HK-2 (cell line): Measurements from ENCODE around the gene THEM5.

Source experiments
- DNase-seq: peaks from one replicate; pipeline ENCODE4 v3.0.0-alpha.2; 2018; ENCODE audit not compliant: unreplicated experiment

THEM5 gene

DNA sequence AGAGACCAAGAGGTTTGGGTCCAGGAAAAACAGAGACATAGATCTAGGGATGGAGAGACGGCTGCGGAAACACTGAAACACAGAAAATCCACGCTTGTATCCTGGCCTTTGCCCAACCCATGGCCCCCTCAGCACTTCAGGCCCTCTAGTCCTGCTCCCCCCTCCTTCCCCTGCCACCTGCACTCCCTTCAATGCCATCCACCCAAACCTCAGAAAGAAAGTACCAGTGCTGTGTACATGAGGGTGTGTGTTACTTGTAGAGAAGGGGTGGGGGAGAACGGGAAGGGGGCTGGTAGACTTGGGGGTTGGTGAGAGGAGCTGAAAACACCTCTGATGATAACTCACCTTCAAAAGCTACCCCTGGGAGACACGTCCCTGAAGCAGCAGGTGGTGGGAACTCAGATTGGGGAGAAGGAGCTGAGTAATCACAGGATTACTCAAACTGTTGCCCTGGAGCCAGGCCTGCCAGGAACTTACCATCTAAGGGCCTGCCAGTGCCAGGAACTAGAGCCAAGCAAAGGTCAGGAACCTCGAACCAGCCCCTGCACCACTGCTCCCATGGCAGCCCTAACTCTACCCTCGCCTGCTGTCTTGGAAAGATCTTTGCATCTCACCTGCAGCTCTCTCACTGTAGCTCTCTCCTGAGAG lies 33.4 kb downstream of the THEM5 start:
- DNase-seq = no peak

GRCh38 chr1:151819227-151819835 lies 34.2 kb downstream of the THEM5 start:
- DNase-seq = no peak

- DNase-seq = no peak
Observed at GRCh38 chr1:151817353-151817730, 36.2 kb downstream of the THEM5 start.

DNA sequence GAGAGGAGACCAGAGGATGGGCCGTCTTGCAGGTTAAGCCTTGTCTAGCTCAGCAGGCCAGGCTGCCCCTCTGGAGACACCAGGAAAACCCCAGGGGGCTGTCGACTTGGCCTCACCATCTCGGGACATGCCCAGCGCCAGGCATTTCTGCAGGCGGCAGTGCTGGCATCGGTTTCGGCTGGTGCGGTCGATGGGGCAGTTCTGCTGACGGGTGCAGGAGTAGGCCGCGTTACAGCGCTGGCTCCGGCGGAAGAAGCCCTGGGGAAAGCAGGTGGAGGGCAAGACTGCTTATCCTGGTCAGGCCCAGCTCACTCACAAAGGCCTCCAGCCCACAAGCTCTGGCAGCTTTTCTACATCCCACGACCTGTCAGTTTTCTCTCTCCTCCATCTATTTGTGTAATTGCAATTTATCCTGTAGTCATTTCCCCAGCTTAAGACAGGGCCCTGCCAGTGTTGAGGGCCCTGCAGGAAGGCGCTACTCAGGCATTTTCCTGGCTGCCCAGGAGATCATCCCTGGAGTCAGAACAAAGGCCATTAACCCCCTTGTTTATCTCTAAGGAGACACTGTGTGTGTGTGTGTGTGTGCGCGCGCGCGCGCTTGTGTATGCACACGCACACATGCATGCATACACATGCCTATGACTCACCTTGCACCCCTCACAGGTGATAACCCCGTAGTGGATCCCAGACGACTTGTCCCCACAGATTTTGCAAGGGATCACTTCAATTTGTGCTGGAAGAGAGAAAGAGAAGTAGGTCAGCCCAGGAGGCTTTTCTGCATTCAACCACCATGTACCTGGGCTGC lies 36.8 kb downstream of the THEM5 start:
- DNase-seq = no peak

- no peak for DNase-seq
Observed at GRCh38 chr1:151815716-151816327, 37.7 kb downstream of the THEM5 start.

DNA sequence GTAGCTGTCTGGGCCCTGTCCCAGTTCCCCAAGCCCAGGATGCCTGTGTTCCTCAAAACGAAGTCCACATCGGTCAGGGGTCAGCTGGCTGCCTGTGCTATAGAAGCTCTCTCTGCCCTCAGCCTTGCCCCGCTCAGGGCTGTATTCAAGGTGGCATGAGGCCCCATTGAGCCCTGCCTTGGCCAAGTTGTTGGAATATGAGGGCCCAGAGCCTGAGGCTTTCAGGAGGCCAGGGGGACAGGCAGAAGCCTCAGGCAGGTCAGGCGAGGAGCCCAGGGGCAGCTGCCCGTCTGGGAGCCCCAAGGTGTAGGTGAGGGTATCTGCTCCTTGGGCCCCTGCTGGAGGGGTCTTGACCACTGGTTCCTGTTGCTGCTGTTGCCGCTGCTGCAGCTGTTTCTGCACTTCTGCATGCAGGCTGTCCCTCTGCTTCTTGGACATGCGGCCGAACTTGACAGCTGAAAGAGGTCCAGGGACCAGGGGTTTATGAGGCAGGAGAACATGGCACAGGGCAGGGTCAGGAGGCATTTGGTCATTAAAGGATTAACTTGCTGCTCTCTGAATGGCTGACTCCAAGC lies 38.5 kb downstream of the THEM5 start:
- DNase-seq = no peak

- no peak for DNase-seq
Observed at GRCh38 chr1:151814426-151814825, 39.1 kb downstream of the THEM5 start.

DNA sequence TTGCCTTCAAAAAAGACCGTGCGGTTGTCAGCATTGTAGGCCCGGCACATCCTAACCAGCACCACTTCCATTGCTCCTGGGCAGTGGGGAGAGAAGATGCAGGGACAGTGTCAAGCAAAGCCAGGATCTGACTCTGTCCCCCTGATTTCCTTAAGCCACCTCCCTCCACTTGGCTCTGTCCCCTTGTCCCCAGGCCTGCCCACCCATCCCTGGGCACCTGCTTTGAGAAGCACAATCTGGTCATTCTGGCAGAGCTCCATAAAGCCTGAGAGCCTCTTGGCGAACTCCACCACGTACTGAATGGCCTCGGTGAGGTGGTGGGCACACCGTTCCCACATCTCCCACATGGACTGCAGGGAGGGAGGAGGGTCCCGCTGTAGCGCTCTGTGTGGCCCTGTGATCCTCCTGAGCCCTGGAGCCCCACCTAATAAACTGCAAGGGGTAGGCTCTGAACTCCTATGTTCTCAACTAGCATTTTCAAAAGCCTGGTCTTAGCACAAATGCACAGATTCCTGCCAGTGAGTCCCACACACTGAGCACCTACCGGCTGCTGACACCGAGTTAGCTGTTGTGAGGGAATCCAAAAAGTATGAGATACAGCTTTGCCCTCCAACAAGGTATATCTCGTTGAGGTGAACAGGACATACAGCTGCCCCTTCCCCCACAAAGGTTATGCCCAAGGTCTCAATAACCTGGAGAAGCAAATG lies 40.1 kb downstream of the THEM5 start:
- no peak for DNase-seq

DNA sequence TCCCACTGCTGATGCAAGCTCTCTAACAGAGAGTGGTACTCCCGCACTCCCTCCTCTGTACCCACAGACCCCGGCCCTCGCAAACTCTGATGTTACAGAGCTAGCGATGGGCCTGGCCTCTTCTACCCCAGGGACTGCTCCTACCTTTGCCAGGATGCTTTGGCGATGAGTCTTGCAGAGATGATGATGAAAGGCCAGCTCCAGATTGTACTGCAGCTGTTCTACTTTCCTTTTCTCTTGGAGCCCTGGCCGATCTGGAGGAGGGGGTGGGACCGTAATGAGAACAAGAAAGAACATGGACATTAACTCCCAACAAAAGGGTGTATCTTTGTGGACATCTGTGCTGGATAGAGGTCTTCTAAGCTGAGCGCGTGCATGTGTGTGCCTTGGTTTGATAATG lies 42.3 kb downstream of the THEM5 start:
- DNase-seq = no peak

GRCh38 chr1:151809985-151810556 lies 43.4 kb downstream of the THEM5 start:
- no peak for DNase-seq

- no peak for DNase-seq
Observed at GRCh38 chr1:151809290-151809984, 44.1 kb downstream of the THEM5 start.

DNA sequence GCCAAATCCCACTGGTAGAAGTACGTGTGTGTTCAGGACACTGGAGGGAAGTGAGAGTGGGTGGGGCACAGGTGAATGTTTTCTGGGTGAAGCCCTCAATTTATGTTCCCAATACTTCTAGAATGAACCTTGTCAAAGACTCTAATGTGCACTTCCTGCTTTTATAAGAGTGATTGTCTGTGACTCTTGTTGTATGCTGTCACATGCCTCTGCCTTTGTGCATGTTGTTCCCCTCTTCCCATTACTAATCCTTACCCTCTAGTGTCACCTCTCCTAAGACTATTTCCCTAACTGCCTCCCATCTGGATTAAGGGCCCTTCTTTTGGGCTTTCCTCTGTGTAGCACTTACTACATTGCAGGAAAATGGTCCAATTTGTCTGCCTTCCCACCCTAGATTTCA lies 45.7 kb downstream of the THEM5 start:
- DNase-seq = no peak

DNA sequence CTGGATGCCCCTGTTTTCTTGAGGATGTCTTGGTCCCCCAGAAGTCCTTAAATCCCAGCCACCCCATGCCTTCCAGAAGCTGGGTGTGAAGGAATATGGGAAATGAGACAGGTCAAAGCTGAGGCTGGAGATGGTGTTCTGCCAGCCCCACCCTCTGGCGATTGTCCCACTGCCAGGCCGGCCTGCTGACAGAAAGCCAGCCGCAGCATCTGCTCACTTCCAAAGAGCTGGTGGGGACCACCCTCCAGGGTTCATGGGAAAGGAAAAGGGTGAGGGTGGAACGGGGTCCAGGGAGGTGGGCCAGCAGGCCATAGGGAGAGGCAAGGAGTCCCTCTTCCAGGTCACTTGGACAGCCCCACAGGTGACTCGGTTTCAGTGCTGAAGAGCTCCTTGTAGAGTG lies 46.4 kb downstream of the THEM5 start:
- DNase-seq = no peak

DNA sequence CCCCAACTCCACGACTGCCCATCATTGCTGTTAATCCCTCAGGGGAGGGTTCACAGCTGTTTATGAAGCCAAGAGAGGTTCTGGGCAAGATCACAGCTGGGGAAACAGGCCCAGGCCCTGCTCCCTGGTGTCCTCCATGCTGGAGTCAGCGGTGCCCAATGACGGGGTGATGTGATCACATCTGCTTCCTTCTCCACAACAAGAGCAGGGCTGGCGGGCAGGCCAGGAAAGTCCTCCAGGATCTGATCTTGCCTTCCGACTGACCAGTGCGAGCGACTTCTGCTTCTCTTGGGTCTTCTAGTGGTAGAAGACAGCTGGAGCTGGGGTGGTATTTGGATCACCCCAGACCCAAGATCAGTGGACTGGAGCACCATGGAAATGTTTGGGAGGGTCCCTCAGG lies 47.3 kb downstream of the THEM5 start:
- DNase-seq = no peak

DNA sequence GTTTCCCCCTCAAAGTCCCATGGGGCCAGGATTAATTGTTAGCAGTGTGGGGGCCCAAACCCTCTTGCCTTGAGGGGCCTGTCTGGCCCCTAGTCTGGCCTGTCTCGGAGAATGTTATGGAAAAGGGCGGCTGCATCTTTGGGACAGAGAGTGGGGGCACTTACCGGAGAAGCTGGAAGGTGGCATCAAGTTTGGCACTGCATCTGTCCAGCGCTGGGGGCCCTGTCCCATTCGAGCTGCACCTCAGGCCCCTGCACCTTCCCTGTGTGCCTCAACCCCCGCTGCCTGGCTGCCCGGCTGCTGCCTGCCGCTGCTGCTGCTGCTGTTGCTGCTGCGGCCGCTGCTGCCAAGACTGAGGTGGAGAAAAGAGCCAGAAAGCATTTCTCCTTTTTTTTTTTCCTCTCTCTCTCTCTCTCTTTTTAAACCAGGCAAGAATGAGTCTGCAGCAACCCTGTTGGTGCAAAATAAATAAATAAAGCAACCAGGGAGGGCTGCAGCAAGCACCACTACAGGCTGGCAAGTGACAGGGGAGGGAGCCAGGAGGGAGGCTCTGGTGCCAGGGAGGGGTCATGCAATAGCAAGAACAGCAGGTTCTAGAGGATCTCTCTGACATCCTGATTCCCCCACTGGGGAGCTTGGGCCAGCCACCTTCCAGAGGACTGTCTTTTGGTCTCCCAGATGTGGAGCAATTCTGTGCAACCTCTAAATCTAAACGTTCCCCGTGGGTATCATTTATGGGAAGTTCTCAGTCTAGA lies 48.3 kb downstream of the THEM5 start, which contains the start of gene LINGO4:
LINGO4 (minus strand) TSS at position 354 of the 755 bp plus-strand sequence. CDS start 2,715 bp downstream, outside the sequence.
- DNase-seq = no peak

DNA sequence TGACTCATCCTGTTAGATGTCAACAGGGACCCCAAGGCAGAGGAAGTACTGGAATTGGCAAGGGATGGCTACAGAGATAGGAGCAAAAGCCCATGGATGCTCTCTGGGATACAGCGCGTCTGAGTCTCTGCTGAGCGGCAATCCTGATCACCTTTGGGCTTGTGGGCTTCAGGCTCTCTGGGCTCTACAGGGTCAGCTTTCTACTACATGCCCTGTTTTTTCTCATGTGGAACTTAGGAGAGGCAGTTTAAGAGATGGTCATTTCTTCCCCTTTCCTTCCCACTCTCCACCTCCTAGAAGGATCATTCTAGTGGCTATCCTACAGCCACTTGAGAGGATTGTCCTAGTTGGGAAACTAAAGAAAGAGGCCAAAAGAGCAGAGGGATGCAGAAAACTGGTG lies 49.6 kb downstream of the THEM5 start:
- DNase-seq = no peak

DNA sequence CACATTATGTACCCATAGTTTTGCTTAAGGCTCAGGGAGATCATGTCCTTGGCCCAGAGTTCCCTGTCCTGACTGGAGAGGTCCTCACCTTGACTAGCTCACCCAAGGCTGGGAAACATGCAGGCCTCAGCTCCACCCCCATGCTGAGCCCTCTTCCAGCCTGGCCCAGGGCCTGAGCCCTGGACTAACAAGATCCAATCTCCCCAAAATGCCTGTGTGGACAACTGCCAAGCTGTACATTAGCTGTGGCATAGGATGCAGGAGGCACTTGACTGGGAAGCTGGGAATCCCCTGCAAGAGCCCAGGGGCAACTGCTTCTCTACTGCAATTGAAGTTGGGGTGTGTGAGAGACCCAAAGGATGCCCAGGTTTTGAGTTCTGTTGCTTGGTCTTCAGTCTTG lies 50.3 kb downstream of the THEM5 start:
- no peak for DNase-seq

DNA sequence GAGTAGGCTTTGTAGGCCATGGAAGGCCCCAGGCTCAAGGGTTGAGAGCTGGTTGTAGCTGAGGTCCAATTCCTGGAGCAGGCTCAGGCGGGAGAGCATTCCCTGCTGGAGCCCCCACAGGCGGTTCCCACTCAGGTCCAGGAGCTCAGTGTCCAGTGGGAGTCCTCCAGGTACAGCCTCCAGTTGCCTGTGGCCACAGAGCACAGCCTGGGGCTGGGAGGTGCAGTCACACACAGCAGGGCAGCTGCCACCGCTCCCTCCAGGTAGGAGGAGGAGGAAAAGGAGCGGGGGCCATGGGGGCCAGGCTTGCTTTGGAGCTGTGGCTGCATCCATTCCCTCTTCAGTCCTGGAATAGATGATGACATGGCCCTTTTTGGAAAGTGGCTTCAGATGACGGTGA lies 51.1 kb downstream of the THEM5 start:
- DNase-seq = no peak

GRCh38 chr1:151801846-151802245 lies 51.7 kb downstream of the THEM5 start:
- DNase-seq = no peak

GRCh38 chr1:151801310-151801820 lies 52.1 kb downstream of the THEM5 start:
- DNase-seq = no peak
